HepG2 (cell line): Measurements from ENCODE around the gene LRRC45. TPM values are rescaled to one million over a fixed set of nuclear protein-coding genes. Genes with fewer than 3 reads are reported as not detected.

Experiments
- CBFB ChIP-seq: sonication (generic); formaldehyde crosslinking; IDR thresholded peaks from 2 replicates; pipeline ENCODE4 v1.4.0; 2020; ENCODE audit warnings: missing genetic modification reagents
- CENPBD1 ChIP-seq: sonication (generic); formaldehyde crosslinking; IDR thresholded peaks from 2 replicates; pipeline ENCODE4 v1.8.0; 2022; ENCODE audit warnings: missing genetic modification reagents, low read depth, mild to moderate bottlenecking, borderline replicate concordance
- ERF ChIP-seq: IDR thresholded peaks from 2 replicates; pipeline ENCODE4 v1.6.1; 2018; ENCODE audit warnings: missing biosample characterization, missing genetic modification reagents
- HDAC1 ChIP-seq: sonication (generic); formaldehyde crosslinking; IDR thresholded peaks from 2 replicates; pipeline ENCODE4 v1.5.1; 2020; ENCODE audit warnings: mild to moderate bottlenecking, missing genetic modification reagents
- LBX2 ChIP-seq: sonication (generic); formaldehyde crosslinking; IDR thresholded peaks from 2 replicates; pipeline ENCODE4 v1.5.0; 2020; ENCODE audit warnings: missing genetic modification reagents, mild to moderate bottlenecking, borderline replicate concordance
- SMARCE1 ChIP-seq: fragments of 450-650 bp; IDR thresholded peaks from 2 replicates; pipeline ENCODE4 v1.6.1; 2017; ENCODE audit warnings: borderline replicate concordance
- TOPORS ChIP-seq: sonication (generic); formaldehyde crosslinking; IDR thresholded peaks from 2 replicates; pipeline ENCODE4 v1.8.0; 2023; ENCODE audit warnings: mild to moderate bottlenecking, missing genetic modification reagents
- TRIM24 ChIP-seq: sonication (generic); formaldehyde crosslinking; IDR thresholded peaks from 2 replicates; pipeline ENCODE4 v1.8.0; 2022; ENCODE audit warnings: mild to moderate bottlenecking, missing genetic modification reagents
- ZNF160 ChIP-seq: sonication (generic); formaldehyde crosslinking; IDR thresholded peaks from 2 replicates; pipeline ENCODE4 v1.8.0; 2022; ENCODE audit warnings: mild to moderate bottlenecking, inconsistent platforms, missing genetic modification reagents
- ZNF276 ChIP-seq: sonication (generic); formaldehyde crosslinking; IDR thresholded peaks from 2 replicates; pipeline ENCODE4 v1.4.0; 2020; ENCODE audit warnings: mild to moderate bottlenecking, low read depth, missing genetic modification reagents
- ZNF317 ChIP-seq: sonication (generic); formaldehyde crosslinking; IDR thresholded peaks from 2 replicates; pipeline ENCODE4 v1.5.0; 2020; ENCODE audit warnings: mild to moderate bottlenecking, missing genetic modification reagents
- ZSCAN22 ChIP-seq: sonication (generic); formaldehyde crosslinking; IDR thresholded peaks from 2 replicates; pipeline ENCODE4 v1.4.0; 2020; ENCODE audit warnings: mild to moderate bottlenecking, missing genetic modification reagents
- polyA plus RNA-seq, 8 experiments: library from polyadenylated mRNA; depleted of rRNA in 3 of 8; stranded (reverse) in 7 of 8; unstranded in 1 of 8; fragments of >200 nt; fragmentation: Illumina TruSeq in 4 of 8; extraction: Trizol in 4 of 8; gene quantifications; 2 replicates each; pipeline versions ENCODE4 v1.2.1 to v1.2.3, GENCODE V29; 2011 to 2016; ENCODE audit warnings: low read depth in 4 of 8, missing spikeins in 1 of 8, mixed read lengths in 1 of 8; ENCODE audit not compliant: insufficient read depth in 1 of 8
- total RNA-seq, 5 experiments: library from RNA; depleted of rRNA; stranded (reverse); fragments of >200 nt; fragmentation: Illumina TruSeq; extraction: Trizol; gene quantifications; 2 replicates each; pipeline ENCODE4 v1.2.3, GENCODE V29; 2016; ENCODE audit warnings: low read depth in 1 of 5
- TF ChIP-seq, protein P1 (sequence below): sonication (generic); formaldehyde crosslinking; IDR thresholded peaks from 2 replicates; pipeline ENCODE4 v1.4.0; 2020; ENCODE audit warnings: missing genetic modification reagents
- TF ChIP-seq, protein P2 (sequence below): sonication (generic); formaldehyde crosslinking; IDR thresholded peaks from 2 replicates; pipeline ENCODE4 v1.4.0; 2020; ENCODE audit warnings: missing genetic modification reagents, mild to moderate bottlenecking, borderline replicate concordance
- TF ChIP-seq, protein P3 (sequence below): sonication (generic); formaldehyde crosslinking; IDR thresholded peaks from 2 replicates; pipeline ENCODE4 v1.8.0; 2022; ENCODE audit warnings: missing genetic modification reagents, mild to moderate bottlenecking, moderate library complexity, borderline replicate concordance
- TF ChIP-seq, protein P4 (sequence below): IDR thresholded peaks from 2 replicates; pipeline ENCODE4 v1.6.1; 2018; ENCODE audit warnings: missing genetic modification reagents, mild to moderate bottlenecking, missing compliant biosample characterization

The LRRC45 gene
- total and polyA plus RNA-seq, 2 of the 13 experiments (the other 11 are each of a cell fraction or from before 2014, with no cell fraction given): 11.6 to 48.1 TPM

DNA sequence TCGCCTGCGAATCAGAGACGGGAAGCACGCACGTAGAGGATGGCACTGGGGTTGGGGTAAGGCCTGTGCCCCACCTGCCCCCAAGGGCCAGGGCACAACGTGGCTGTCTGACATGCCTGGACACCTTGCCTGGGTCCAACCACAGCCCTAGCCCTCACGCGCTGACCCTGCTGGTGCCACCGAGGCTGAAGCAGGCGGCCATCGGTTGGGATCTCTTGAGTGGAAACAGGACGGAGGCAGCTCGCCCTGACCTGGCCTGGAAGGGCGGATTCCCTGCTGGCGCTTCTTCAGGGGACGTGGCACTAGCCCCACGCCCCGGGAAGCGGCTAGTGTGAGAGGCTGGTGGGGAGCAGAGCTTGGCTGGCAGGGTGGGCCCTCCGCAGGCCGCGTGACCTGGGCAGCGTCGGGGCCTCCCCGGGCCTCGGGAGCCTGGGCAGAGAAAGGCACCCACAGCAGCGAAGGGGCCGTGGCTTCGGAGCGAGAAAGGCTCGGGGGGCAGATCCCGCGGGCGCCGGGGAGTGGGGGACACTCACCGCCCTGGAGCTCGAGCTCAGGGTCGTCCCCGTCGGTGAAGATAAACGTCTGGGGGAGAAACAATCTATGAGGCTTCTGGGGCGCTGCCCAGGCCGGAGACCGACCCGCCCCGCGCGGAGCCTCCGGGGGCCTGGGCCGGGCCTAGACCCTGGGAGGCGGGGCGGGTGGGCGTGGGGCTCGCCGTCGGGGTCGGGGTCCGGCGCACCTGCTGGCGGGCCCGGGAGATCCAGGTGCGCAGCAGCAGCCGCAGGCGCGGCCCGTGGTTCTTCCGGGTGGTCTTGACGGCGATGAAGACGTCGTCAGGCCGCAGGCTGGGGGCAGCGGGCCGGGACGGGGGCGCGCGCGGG, 27.9 kb downstream of the LRRC45 start (continued):
- no peak for TF ChIP-seq TRIM24 (CRISPR knock-in tag)
- peak; percentile 45; the same call in 1 of the 2 replicates for TF ChIP-seq HDAC1
- TF ChIP-seq ZNF276: 0 out of 2 replicates have a peak, but pooled peaks have one; percentile 26
- no peak for TF ChIP-seq ZNF317 (CRISPR knock-in tag)
- TF ChIP-seq ERF (CRISPR knock-in tag): no peak
- TF ChIP-seq, protein P1, sequence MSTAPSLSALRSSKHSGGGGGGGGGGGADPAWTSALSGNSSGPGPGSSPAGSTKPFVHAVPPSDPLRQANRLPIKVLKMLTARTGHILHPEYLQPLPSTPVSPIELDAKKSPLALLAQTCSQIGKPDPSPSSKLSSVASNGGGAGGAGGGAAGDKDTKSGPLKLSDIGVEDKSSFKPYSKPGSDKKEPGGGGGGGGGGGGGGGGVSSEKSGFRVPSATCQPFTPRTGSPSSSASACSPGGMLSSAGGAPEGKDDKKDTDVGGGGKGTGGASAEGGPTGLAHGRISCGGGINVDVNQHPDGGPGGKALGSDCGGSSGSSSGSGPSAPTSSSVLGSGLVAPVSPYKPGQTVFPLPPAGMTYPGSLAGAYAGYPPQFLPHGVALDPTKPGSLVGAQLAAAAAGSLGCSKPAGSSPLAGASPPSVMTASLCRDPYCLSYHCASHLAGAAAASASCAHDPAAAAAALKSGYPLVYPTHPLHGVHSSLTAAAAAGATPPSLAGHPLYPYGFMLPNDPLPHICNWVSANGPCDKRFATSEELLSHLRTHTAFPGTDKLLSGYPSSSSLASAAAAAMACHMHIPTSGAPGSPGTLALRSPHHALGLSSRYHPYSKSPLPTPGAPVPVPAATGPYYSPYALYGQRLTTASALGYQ (CRISPR knock-in tag): no peak
- TF ChIP-seq SMARCE1: no peak
- TF ChIP-seq, protein P2, sequence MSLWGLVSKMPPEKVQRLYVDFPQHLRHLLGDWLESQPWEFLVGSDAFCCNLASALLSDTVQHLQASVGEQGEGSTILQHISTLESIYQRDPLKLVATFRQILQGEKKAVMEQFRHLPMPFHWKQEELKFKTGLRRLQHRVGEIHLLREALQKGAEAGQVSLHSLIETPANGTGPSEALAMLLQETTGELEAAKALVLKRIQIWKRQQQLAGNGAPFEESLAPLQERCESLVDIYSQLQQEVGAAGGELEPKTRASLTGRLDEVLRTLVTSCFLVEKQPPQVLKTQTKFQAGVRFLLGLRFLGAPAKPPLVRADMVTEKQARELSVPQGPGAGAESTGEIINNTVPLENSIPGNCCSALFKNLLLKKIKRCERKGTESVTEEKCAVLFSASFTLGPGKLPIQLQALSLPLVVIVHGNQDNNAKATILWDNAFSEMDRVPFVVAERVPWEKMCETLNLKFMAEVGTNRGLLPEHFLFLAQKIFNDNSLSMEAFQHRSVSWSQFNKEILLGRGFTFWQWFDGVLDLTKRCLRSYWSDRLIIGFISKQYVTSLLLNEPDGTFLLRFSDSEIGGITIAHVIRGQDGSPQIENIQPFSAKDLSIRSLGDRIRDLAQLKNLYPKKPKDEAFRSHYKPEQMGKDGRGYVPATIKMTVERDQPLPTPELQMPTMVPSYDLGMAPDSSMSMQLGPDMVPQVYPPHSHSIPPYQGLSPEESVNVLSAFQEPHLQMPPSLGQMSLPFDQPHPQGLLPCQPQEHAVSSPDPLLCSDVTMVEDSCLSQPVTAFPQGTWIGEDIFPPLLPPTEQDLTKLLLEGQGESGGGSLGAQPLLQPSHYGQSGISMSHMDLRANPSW: no peak
- TF ChIP-seq, protein P3, sequence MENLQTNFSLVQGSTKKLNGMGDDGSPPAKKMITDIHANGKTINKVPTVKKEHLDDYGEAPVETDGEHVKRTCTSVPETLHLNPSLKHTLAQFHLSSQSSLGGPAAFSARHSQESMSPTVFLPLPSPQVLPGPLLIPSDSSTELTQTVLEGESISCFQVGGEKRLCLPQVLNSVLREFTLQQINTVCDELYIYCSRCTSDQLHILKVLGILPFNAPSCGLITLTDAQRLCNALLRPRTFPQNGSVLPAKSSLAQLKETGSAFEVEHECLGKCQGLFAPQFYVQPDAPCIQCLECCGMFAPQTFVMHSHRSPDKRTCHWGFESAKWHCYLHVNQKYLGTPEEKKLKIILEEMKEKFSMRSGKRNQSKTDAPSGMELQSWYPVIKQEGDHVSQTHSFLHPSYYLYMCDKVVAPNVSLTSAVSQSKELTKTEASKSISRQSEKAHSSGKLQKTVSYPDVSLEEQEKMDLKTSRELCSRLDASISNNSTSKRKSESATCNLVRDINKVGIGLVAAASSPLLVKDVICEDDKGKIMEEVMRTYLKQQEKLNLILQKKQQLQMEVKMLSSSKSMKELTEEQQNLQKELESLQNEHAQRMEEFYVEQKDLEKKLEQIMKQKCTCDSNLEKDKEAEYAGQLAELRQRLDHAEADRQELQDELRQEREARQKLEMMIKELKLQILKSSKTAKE (CRISPR knock-in tag): no peak
- TF ChIP-seq, protein P4, sequence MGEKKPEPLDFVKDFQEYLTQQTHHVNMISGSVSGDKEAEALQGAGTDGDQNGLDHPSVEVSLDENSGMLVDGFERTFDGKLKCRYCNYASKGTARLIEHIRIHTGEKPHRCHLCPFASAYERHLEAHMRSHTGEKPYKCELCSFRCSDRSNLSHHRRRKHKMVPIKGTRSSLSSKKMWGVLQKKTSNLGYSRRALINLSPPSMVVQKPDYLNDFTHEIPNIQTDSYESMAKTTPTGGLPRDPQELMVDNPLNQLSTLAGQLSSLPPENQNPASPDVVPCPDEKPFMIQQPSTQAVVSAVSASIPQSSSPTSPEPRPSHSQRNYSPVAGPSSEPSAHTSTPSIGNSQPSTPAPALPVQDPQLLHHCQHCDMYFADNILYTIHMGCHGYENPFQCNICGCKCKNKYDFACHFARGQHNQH (CRISPR knock-in tag): no peak
- no peak for TF ChIP-seq CENPBD1 (CRISPR knock-in tag)
- 0 out of 2 replicates have a peak, but pooled peaks have one; percentile 27 for TF ChIP-seq ZNF160 (CRISPR knock-in tag)
- no peak for TF ChIP-seq TOPORS
- TF ChIP-seq CBFB: peak; percentile 15; the same call in 1 of the 2 replicates
- TF ChIP-seq ZSCAN22 (CRISPR knock-in tag): no peak
- TF ChIP-seq LBX2 (CRISPR knock-in tag): no peak
